NCI-H2227 (cell line): ENCODE data around the gene GLYATL1B.
"Not testable (repeated sequence)": the region's sequence is repeated elsewhere in the genome, so short reads cannot be mapped to it uniquely, and the experiment has no call there.

Source experiments
- DNase-seq: peaks from one replicate; lab custom pipeline; 2025; ENCODE audit not compliant: unreplicated experiment; lab: John Stamatoyannopoulos, UW

Gene GLYATL1B

DNA sequence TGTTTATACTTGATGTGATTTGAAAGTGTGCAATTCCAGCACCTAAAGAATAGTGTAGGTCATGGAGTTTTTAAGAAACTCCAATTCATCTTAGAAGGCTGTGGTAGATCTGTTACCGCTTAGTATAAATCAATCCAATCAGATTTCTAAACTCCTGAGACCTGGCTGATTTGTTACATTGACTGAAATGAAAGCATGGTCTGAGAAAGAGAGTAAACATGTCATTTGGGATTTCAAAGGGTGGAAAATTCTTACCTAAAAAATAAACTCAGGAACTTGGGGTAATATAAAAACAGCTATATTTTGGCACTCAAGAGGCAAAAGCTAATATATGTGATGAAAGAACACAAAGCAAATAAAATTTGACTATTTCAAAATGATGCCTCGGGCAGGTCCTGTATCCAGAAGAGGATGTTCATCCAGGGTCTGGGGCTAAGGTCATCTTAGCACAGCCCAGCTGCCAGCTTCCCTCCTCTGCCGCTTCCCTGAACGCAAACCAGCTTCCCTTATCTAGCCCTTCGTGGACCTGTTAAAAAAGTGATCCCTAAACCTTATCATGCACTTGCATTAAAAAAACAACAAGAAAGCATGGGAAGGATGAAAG lies 10.0 kb downstream of the GLYATL1B start:
- DNase-seq = not testable (repeated sequence)

DNA sequence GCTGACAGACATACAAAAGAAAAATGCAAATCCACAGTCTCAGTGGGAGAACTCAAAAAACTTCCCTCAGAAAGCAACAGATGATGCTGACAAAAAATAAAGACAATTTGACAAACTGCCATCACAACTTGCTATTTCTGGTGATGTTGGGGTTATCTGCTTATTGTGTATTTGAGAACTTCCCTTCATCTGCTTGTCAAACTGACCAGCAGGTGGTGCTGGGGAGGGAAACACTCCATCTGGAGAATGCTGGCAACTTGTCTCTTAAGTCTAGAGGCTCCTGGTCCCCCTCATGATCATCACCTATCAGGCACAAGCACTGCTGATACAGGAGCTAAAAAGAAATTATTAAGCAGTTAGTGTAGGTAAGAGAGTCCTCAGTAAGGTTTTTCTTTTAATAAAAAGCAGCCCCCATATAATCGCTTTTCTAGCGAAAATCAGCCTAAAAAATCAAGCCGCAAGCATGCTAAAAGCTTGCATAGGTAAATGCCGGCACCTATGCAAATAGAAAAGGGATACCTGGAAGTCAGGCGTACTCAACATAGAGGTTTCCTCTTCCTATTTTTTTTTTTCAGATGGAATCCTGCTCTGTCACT lies 11.1 kb downstream of the GLYATL1B start:
- DNase-seq = peak; percentile 65

DNA sequence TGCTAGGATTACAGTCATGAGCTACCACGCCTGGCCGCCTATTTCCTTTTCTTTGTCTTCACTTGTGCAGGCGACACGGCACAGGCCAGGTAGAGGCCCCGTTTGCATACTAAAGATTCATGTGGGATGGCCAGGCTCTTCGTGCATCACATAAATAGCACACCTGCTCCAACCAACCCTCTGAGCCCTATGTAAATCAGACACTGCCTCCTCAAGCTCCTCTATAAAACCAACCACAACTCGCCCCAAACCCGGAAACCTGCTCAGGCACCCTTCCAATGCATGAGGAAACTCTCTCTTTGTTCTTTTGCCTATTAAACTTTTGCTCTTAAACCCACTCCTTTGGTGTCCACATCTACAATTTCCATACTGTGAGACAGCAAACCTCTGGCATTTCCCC lies 11.8 kb downstream of the GLYATL1B start:
- DNase-seq = not testable (repeated sequence)

DNA sequence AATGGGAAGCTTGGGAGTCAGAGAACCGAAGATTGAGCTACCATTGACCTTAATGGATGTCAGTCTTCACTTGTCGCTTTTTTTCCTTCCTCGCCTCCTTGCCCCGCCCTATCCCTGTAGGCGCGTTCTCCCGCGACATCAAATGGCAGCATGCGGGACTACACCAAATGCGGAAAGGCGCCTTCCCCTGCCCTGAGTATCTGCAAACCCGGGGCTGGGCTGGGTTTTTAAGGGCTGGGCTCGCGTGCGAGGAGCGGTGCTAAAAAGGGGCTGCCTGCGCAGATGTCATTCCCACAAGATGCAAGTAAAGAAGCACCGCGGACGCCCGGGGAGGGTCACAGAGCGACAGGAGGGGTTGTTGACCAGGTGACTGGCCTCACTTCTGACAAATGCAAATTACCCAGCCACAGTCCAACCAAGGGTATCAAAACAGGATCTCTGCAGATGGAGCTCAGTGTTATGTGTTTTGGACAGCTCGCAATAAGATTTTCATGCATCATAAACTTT lies 16.2 kb downstream of the GLYATL1B start:
- DNase-seq = peak; percentile 86

DNA sequence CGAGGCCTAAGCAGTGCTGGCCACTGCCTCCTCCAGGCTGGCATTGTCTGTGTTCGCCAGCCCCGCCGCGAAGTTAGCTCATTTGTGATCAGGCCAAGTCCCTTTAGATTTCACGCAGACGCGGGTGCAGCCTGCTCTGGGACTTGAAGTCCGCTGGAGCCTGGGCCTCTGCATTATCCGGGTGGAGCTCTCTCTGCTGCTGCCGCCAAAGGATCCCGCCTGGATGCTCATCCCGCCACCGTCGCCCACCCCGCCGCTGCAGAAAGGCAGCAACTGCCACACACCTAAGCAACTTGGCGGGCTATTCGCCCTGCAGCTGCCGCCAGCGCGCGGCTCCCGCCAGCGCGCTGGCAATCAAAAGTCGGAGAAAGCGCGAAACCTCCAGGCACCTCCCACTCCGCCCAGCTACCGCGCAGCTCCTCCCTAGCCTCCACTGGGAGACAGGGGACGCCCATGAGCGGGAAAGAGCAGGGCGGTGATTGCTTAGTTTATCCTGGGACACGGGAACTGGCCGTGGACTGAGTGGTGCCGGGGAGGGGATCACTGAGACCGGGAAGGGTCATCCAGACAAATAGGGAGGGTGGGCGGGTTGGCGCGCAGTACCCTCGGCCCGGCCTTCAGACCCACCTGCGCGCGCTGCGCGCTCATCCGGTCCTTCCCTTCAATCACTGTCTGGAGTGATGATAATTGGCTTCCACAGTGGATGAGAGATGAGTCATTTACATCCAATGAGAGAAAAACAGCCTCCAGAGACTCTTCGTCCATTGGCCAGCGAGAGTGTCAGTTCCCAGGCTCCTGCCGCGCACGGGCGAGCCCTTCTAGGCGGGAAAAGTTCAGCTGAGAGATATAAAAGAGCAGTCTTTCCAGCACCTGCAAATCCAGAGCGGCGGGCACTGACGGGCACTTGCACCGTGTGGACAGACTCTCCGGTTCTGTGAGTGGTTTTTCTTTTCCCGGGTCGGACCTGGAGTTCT lies 20.5 kb downstream of the GLYATL1B start, which contains the start of gene FAM111B:
TSS of gene FAM111B (plus strand) at position 875 of the 974 bp plus-strand sequence. CDS start 2,389 bp downstream, outside the sequence.
- peak; percentile 97 for DNase-seq

DNA sequence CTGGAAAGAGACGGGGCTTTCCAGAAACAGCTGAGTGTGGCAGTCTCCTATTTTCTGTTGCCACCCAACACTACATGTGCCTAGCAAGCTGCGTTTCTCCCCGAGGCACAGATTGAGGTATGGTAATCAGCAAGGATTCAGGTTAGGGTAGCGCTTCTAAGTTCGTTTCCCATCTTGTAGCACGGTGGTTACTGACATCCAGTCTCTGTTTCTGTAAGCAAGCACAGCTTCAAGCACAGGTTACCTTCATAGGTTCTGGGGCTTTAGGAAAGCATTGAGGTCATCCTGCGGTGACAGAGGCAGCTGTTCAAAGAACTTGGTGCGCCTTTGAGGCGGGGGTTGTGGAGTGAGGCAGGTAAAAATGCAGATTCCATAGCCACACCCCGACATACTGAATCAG lies 21.6 kb downstream of the GLYATL1B start:
- not testable (repeated sequence) for DNase-seq

DNA sequence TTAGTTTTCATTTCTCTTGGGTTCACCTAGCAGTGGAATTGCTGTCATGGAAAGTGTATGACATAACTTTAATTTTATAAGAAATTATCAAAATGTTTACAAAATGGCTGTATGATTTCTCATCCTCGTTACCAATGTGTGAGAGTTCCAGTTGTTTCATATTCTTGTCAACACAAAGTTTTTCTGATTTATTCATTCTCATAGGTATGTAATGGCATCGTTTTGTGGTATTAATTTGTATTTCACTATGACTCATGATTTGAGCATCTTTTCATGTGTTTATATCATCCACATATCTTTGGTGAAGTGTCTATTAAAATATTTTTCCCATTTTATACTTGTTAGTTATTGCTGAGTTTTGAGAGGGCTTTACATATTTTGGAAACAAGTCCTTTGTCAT lies 26.4 kb downstream of the GLYATL1B start:
- DNase-seq = no peak

DNA sequence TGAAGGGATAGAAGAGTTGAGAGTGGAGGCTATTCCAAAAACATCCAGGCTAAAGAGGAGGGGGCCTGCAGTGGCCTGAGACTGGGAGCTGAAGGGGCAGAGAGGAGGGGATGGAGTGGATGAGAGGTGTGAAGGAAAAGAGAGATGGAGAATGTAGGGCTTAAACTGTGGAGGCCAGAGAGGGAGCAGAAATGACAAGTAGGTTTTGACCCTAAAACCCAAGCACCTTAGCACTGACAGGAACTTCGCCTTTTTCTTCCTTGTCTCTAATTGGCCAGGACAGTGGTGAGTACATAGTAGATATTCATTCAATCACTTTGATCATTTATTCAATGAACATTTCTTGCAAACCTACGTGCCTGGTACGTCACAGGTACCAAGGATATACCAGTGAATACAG lies 28.2 kb downstream of the GLYATL1B start:
- no peak for DNase-seq

DNA sequence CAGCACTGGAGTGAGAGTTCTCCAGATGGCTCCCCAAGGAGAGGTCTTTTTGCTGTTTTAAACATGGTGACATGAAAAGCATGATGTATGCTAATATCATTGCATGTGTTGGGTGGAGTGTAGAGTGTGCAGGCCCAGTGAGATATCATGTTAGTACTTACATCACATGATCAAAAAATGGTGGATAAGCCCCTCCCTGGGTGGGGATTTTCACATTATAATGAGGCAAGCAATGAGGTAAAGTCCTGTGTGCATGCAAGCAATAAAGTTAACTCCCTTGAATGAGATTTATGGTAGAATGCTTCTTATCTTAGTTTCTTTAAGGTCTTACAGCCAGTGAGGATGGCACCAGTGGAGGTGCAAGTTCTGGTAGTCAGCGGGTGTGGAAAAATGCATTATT lies 29.4 kb downstream of the GLYATL1B start:
- DNase-seq = no peak

DNA sequence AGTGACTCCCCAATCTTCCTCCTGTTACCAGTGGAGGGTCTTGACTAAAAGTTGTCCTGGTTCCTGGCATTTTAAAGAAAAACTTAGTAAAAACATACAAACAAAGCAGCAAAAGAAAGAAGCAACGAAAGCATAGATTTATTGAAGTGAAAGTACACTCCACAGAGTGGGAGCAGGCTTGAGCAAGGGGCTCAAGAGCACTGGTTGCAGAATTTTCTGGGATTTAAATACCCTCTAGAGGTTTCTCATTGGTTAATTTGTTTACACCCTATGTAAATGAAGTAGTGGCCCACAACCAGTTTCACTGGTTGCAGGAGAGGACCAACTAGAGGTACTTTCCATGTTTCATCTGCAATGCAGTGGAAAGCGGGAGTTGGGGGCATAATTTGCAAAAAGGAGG lies 31.7 kb downstream of the GLYATL1B start:
- no peak for DNase-seq

DNA sequence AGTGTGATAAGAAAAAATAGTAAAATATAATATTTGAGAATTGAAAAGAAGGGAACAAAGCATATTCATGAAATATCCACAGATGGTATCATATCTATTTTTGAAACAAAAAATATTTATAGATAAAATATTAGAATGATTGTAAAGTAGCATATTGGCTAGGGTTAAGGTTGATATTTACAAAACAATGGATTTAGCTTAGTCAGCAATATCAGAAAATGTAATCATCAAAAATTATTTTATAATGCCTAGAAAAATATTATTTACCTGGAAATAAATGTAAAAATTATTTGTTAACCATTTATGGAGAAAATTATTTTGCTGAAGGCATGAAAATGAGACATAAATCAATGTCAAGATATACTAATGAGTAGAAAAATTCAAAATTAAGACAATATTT lies 33.7 kb downstream of the GLYATL1B start:
- DNase-seq = no peak

DNA sequence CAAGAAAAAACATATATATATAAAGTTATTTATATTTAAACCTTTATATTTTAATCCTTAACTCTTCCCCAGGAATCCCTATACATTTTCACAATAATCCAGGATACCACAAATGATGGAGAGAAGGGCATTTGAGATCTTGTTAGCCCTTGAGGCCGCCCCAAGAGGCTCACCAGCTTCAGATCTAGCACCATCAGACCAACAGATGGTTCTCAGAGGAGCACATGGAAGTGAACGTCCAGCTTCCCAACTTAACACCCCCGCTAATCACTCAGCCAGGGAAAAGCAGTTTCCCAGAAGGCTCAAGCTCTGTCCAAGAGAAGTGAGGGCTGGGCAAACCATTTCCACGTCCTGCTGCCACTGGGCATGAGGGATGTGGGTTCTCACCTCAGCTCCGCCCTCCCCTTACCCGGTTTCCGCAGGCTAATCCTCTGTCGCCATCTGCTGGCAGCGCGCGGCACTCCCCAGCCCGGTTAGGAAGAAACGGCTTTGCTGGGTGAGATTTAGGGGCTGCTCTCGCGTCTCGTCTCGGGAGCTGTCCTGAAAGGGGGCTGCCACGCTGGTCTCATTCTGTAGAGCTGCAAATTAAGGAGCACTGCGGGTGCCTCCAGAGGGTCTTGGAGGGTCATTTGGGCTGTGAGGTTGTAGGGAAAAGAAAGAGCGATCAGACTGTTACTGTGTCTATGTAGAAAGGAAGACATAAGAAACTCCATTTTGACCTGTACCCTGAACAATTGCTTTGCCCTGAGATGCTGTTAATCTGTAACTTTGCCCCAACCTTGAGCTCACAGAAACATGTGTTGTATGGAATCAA lies 49.7 kb downstream of the GLYATL1B start:
- peak; percentile 85 for DNase-seq

DNA sequence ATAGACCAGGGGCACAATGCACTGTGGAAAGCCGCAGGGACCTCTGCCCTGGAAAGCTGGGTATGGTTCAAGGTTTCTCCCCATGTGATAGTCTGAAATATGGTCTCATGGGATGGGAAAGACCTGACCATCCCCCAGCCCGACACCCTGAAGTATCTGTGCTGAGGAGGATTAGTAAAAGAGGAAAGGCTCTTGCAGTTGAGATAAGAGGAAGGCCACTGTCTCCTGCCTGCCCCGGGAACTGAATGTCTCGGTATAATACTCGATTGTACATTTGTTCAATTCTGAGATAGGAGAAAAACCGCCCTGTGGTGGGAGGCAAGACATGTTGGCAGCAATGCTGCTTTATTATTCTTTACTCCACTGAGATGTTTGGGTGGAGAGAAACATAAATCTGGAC lies 50.4 kb downstream of the GLYATL1B start:
- DNase-seq = not testable (repeated sequence)

DNA sequence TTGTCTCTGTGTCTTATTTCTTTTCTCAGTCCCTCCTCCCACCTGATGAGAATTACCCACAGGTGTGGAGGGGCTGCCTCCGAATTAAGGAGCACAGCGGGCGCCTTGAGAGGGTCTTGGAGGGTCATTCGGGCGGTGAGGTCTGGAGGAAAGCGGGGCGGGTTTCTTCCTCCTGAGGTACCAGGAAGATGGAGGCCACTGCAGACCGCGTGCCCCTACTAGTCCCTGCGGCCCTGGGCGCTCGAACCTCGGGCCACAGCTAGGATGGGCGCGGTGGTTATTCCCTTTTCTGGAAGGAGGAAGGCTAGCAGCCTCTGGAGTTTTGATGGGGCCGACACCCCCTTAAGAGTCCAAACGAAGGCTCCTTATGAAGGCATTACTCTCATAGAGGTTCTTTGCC lies 51.1 kb downstream of the GLYATL1B start:
- DNase-seq = no peak

DNA sequence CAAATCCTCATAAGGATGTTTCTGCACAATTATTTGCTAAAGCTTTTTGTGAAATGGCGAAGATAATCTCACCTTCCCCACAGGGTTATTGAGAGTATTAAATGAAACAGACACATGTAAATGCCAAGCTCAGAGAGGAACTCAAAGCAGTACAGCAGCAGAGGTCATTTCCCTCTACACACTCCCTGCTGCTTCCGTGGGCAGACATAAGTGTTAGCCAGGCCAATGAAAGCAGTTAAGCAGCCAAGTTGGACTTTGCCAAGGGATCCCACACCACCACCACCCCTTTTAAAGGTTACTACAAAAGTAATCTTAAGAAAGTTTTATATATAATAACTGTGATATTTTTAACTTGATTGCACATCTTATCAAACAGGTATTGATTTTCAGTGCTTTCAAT lies 52.5 kb downstream of the GLYATL1B start:
- DNase-seq = no peak

DNA sequence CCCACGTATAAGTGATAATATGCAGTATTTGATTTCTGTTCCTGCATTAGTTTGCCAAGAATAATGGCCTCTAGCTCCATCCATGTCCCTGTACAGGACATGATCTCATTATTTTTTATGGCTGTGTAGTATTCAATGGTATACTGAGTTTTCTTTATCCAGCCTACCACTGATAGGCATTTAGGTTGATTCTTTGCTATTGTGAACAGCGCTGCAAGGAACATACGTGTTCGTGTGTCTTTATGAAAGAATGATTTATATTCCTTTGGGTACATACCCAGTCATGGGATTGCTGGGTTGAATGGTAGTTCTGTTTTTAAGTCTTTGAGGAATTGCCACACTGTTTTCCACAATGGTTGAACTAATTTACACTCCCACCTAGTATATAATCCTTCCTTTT lies 55.1 kb downstream of the GLYATL1B start:
- DNase-seq = no peak

DNA sequence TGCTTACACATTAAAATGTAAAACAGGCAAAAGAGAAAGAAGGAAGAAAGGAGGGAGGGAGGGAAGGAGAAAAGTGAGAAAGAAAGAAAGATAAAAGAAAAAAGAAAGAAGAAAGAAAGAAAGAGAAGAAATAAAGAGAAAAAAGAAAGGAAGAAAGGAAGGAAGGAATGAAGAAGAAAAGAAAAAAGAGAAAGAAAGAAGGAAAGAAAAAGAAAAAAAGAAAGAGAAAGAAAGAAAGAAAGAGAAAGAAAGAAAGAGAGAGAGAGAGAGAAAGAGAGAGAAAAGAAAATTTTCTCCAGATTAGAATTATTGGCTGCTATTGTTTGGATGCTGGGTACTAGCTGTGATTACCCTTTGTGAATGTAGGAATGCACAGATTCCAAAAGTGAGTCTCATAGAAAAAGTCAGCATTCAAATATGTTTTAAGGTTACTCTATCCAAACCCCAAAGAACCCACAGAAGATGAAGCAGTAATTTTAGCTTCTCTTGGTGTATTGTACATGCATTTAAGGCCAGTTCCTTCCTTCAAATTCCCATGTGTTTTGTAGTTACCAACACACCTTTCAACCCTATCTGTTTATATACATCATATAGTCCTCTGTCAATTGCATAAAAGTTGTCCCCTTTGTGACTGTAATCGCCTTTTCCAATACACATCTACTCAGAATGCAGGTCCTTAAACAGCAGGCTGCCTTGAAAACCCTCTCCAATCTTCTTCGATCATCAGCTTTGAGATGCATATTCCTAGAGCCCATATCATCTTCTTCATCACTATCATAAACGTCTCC lies 55.8 kb downstream of the GLYATL1B start:
- DNase-seq = no peak

DNA sequence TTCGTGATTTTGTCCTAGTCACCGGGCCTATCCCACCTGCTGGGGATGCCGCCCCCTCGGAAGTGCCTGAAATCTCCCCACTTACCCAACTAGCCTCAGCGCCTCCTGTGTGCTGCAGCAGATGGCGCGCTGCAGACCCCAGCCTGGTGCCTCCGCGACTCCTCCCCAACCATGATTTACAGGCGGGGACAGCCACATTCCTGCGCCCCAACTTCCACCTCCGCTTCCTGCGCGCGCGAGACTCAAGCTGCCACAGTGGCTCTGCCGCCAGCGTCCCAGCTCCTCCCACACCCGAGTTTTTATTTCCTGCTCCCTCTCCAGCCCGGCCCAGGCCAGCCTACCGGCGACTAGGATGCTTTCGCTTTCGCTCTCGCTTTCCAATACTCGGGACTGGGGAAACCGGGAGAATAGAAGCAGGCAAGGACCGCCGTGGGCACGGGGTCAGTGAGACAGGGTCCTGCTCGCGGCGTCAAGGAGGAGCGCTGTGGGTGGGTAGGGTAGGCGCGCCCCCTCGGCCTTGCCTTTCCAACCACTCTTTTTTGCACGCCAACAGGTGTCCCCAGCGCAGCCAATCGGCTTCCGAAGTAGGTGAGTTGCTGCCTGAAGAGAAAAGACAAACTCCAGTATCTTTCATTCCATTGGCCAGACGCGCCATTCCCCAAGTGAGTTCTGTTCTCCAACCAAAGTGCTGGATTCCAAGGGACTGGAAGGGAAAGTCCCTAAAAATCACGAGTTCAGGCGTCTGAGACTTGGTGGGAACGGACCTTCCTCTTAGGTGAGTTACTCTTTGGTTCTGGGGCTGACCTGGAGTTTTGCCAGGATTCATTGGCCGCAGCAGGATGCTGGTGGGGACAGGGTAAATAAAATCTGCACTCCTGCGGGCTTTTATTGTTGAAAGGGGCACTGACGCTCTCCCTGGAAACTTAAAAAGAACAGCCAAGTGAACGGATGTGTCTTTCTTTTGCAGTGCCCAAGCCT lies 56.7 kb downstream of the GLYATL1B start, which contains the start of gene FAM111A:
TSS of gene FAM111A (plus strand) at position 327 of the 978 bp plus-strand sequence. CDS start 6,017 bp downstream, outside the sequence.
- DNase-seq = peak; percentile 92

DNA sequence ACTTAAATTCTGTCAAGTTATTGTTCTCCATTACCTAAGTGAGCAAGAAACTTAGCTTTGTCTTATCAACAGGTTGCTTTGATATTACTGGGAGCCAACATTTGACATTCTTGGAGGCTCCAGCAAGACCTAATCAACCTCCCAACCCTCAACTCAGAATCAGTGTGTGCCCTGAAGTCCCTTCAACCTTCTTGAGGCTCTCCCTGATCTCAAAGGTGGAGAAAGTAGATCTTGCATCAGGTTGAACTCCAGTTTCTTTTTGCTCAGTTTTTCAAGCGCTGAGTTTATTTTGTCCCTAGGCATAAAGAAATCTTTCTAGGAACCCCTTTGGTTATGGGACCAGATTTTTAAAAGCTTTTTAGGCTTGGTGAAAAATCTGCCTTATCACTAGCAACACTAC lies 58.0 kb downstream of the GLYATL1B start:
- no peak for DNase-seq
